ENCODE measurements around the gene HOXC6.

HOXC6 gene

DNA sequence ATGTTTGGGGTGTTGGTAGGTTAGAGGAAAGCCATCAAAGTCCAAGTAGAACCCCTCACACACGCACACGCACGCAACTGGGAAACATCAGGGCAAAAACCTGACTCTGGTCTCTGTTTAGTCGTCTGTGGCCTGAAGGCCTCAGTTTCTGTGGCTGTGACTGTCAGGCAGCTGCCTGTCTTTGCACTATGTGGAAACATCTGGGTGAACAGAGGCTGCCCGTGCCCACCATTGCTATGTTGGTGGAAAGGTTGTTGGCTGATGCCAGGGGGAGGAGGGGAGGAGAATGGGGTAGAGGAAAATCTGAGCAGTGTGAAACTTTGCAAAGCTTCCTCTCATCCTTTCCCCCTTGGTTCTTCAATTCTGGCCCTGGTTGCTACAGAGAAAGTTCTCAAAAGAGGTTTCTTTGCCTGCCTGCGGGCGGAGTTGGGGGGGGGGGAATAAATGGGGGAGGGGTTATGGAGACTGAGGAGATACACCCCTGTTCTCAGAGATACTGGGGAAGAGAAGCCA lies 35.8 kb upstream of the HOXC6 start:
- Histone ChIP-seq H3K9ac (ENCODE audit: low read depth, low read length) (no peak overlapping the region), H3K27me3 (ENCODE audit: insufficient read depth, low read length) (peaks cover 100% of the 10 kb centered on the region), H3K36me3 (ENCODE audit: insufficient read depth, low read length) (no peaks in the 10 kb centered on the region), H3K9me3 (ENCODE audit: insufficient read depth, low read depth, low read length) (no peaks in the 10 kb centered on the region), H3K4me3 (ENCODE audit: low read length) (no peak overlapping the region), H3K27ac (ENCODE audit: low read depth, low read length) (no peak overlapping the region), H3K4me1 (ENCODE audit: insufficient read depth, low read length) (no peaks in the 10 kb centered on the region)
- WGBS = 42% methylated on average over 7 of the region's 7 CpGs

DNA sequence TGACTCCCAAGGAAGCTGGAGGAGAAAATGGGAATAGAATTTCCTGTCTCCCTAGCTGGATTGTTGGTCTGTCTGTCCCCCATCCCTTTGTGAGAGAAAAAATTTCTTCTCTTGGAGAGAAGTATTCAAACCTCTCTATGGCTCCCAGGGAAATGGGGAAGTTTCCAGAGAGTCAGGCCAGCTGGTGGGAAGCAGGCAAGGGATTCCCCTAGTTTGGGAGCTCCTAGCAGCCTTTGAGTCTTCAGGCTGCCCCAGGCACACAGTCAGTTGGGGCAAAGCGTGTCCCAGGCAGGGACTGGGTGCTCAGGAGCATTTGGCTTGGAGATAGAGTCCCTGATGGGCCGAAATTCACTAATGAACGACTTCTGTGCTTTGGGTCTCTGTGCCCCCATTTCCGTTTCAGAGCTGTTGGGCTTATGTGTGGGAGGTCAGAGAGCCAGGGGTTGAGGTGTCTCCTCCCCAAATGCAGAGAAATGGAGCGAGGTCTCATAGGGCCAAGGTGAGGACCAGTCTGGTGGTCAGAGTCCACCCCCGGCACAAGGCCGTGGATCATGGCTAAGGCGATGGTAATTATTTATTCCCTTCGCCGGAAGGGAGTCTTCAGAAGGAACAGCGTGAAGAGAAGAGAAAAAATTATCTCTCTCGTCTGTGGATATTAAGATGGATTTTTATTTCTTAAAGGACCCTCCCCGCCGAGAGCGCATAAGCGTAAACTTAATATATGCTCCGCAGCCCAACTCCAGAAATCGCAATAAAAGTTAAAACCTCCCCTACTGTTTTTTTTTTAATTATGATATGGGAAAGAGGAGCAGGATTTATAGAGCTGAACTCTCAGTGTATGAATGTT lies 34.9 kb upstream of the HOXC6 start:
- Histone ChIP-seq H3K9me3 (ENCODE audit: insufficient read depth, low read depth, low read length) (no peaks in the 10 kb centered on the region), H3K9ac (ENCODE audit: low read depth, low read length) (no peak overlapping the region), H3K4me1 (ENCODE audit: insufficient read depth, low read length) (no peaks in the 10 kb centered on the region), H3K27me3 (ENCODE audit: insufficient read depth, low read length) (peaks cover 100% of the 10 kb centered on the region), H3K27ac (ENCODE audit: low read depth, low read length) (no peak overlapping the region), H3K36me3 (ENCODE audit: insufficient read depth, low read length) (no peaks in the 10 kb centered on the region), H3K4me3 (ENCODE audit: low read length) (no peak overlapping the region)
- 57% methylated on average over 17 of the region's 18 CpGs for WGBS

DNA sequence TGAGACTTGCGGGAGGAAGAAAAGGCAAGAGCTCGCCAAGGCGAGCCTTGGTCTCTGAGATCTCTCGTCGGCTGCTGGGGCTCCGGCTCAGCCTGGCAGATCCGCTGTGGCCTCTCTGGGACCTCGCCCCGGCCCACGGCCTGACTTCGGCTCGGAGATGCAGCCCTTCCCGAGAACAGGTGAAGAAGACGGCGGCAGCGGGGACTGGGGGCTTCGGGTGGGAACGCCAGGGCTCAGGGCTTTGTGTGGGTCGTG lies 34.3 kb upstream of the HOXC6 start:
- Histone ChIP-seq H3K9ac (ENCODE audit: low read depth, low read length) (no peak overlapping the region), H3K36me3 (ENCODE audit: insufficient read depth, low read length) (no peaks in the 10 kb centered on the region), H3K4me3 (ENCODE audit: low read length) (no peak overlapping the region), H3K9me3 (ENCODE audit: insufficient read depth, low read depth, low read length) (no peaks in the 10 kb centered on the region), H3K27me3 (ENCODE audit: insufficient read depth, low read length) (peaks cover 100% of the 10 kb centered on the region), H3K27ac (ENCODE audit: low read depth, low read length) (no peak overlapping the region), H3K4me1 (ENCODE audit: insufficient read depth, low read length) (no peaks in the 10 kb centered on the region)
- 15% methylated on average over 19 of the region's 19 CpGs for WGBS

DNA sequence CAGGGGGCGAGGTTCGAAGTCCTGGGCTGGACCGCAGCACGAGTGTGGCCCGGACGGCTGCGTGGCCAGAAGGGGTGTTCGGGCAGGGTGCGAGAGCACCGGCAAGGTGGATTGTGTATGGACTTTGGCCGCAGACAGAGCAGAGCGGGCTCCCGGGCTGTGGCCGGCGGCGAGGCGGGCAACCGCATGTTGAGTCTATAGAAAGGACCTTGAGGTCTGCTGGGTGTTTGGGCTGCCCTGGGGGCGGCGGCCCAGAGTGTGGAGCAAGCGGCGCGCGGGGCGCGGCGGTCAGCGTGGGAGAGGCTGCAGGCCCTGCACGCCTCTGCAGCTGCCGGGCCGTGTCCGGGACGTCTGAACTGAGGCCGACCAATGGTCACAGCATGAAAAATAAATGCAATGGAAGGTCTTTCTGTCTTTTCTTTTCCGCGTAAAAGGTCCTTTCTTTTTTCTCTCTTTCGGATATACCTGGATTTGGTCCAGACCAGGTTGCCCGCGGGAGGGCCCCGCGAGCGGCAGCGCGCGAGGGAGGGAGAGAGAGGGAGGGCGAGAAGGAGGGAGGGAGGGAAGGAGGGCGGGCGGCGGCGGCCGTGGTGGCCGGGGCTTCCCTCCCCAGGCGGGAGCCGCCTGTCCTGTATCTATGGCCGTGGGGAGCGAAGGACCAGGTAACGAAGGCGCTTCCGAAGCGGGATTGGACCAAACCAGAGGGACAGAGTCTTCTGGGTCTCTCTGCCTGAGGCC lies 33.8 kb upstream of the HOXC6 start:
- no peak overlapping the region for H3K4me3 ChIP-seq (ENCODE audit: low read length)
- H3K4me1 ChIP-seq (ENCODE audit: insufficient read depth, low read length) = no peaks in the 10 kb centered on the region
- no peaks in the 10 kb centered on the region for H3K9me3 ChIP-seq (ENCODE audit: insufficient read depth, low read depth, low read length)
- no peak overlapping the region for H3K27ac ChIP-seq (ENCODE audit: low read depth, low read length)
- peaks cover 100% of the 10 kb centered on the region for H3K27me3 ChIP-seq (ENCODE audit: insufficient read depth, low read length)
- no peak overlapping the region for H3K9ac ChIP-seq (ENCODE audit: low read depth, low read length)
- 7% methylated on average over 59 of the region's 60 CpGs for WGBS
- no peaks in the 10 kb centered on the region for H3K36me3 ChIP-seq (ENCODE audit: insufficient read depth, low read length)

DNA sequence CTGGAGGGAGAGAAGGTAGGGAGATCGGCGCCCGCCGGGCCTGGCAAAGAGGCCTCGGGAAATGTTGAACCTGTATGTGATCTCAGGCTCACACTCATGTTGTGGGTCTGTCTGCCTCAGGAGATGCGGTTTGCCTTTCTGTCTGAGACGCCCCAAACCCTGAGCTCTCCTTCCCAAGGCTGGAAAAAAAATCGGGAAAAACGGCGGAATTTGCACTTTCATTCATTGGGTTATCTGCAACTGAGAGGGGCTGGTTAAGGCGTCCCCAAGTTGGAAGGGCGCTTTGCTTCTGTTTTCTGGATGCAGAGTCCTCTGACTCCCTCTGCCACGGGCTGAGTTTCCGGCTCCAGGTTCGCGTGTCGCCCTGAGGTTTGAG lies 33.2 kb upstream of the HOXC6 start:
- Histone ChIP-seq H3K4me1 (ENCODE audit: insufficient read depth, low read length) (peaks cover 2% of the 10 kb centered on the region; the same call in 1 of the 2 replicates), H3K36me3 (ENCODE audit: insufficient read depth, low read length) (no peaks in the 10 kb centered on the region), H3K27me3 (ENCODE audit: insufficient read depth, low read length) (peaks cover 100% of the 10 kb centered on the region), H3K4me3 (ENCODE audit: low read length) (no peak overlapping the region), H3K9me3 (ENCODE audit: insufficient read depth, low read depth, low read length) (no peaks in the 10 kb centered on the region), H3K9ac (ENCODE audit: low read depth, low read length) (no peak overlapping the region), H3K27ac (ENCODE audit: low read depth, low read length) (no peak overlapping the region)
- WGBS = 4% methylated on average over 17 of the region's 17 CpGs

DNA sequence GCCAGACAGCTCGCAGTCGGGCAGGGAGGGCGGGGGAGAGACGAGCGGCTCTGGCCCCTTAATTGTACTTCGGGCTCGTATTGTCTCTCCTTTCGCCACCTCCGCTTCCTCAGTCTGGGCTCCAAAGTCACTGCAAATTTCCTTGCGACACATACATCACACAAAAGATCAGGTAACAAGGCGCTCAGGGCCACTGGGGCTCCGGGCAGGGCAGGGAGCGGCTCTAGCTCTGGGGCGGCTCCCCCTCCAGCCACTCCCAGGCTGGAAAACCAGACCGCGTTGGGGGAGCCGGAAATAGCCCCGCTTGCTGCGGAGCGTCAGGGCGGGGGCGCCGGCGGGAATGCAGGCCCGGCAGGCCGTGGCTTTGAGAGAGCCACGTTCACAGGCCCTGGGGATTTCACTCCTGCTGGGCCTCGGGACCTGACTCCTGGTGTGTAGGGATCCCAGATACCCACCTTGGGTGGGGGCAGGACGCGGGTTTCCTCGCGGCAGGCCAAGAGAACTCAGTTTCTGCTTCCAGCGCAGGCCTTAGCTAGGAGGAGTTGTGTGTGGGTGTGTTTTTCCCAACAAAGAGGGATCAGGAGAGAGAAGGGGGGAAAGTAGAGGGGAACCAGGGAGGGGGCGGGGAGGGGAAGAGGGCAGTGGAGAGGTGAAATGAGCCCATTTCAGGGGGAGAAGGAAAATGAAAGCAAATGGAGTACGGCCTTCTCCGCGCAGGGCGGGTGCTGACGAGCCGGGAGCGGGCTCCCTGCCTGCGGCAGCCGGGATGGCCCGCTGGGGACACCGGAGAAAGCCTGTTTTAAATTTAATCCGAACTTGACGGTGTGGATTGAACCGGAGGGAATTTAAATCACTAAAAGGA lies 32.6 kb upstream of the HOXC6 start:
- Histone ChIP-seq H3K9ac (ENCODE audit: low read depth, low read length) (no peak overlapping the region), H3K36me3 (ENCODE audit: insufficient read depth, low read length) (no peaks in the 10 kb centered on the region), H3K9me3 (ENCODE audit: insufficient read depth, low read depth, low read length) (no peaks in the 10 kb centered on the region), H3K27me3 (ENCODE audit: insufficient read depth, low read length) (peaks cover 100% of the 10 kb centered on the region), H3K4me3 (ENCODE audit: low read length) (peak overlapping the region; percentile 33), H3K4me1 (ENCODE audit: insufficient read depth, low read length) (peaks cover 5% of the 10 kb centered on the region; the same call in 1 of the 2 replicates), H3K27ac (ENCODE audit: low read depth, low read length) (no peak overlapping the region)
- 3% methylated on average over 48 of the region's 48 CpGs for WGBS

DNA sequence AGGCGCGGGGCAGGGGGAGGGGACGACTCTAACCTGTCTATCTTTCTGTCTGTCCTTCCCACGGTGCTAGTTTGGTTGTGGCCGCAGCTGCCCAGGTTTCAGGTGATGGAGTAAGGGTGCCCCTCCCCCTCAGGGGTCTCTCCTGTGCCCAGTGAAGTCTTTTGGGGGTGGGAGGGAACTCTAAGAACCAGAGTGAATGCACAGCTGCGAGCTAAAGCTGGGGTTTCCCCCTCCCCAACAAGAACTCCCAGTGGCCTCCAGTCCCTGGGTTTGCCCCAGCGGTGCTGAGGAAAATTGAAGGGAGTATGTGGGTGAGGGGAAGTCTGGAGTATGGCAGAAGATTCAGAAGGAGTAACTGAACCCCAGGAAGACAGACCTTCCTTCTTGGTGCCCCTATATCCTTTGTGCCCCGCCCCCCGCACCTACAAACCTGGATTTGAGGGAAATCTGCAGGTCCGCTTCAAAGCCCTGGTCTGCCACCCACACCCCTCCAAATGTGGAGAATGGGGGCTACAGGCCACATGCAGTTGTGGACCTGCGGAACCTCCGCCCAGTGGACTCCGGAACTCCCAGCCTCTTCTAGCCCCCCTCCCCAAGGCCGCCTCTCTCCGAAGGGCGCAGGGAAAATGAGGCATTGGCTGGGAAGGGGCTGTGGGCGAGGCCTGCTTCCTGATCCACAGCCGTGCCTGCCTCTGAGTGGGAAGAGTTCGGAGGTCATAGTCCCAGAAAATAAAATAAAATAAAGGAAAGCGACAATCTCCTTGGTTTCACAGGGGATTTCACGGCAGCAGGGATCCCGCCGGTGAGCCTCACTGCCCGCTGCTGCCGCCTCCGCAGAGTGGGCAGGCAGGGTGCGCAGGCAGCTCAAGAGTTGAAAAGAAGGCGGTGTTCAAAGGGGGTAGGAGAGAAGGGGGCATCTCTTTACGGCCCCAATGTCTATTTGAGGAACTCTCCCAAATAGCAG lies 31.7 kb upstream of the HOXC6 start:
- no peaks in the 10 kb centered on the region for H3K36me3 ChIP-seq (ENCODE audit: insufficient read depth, low read length)
- no peak overlapping the region for H3K27ac ChIP-seq (ENCODE audit: low read depth, low read length)
- peaks cover 100% of the 10 kb centered on the region for H3K27me3 ChIP-seq (ENCODE audit: insufficient read depth, low read length)

DNA sequence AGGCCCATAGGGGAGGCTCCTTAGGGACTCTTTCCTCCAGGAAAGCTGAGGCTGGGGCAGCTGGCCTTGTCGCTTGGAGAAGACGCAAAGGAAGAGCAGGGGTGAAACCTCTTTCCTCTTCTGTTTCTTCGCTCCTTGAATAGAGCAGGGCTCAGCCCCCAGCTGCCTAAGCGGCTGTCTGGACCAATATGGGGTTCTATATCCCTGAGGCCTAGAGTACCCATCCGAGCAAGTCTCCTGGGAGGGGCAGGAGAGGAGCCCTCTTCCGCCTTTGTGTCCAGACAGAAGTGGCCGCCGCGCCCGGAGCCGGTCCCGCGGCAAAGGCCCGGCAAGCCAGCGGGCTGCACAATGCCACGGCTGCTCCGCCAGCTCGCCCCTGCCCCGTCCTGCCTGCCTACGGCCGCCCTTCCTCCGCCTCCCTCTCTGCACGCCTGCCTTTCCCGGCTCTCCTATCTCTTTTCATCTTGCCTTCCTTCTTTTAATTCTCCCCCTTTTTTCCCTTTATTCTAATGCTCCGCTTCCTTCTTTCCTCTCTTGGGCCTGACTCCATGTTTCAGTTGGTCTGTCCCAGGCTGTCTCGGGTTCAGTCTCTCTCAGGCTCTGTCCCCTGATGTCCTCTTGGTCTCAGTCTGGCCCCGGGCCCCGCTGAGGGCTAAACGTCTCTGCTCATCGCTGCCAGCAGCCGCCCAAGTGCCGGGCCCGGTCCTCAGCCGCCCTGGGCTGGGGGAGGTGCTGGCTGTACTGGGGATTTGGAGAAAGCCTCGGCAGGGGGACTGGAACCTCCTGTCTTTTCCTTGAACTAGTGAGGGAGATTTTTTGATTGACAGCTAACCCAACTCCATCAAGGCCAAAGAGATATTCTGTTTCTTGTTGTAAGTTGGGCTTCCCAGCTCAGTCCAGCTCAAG lies 30.8 kb upstream of the HOXC6 start:
- Histone ChIP-seq H3K27me3 (ENCODE audit: insufficient read depth, low read length) (peaks cover 100% of the 10 kb centered on the region), H3K4me1 (ENCODE audit: insufficient read depth, low read length) (peaks cover 5% of the 10 kb centered on the region; the same call in 1 of the 2 replicates), H3K27ac (ENCODE audit: low read depth, low read length) (no peak overlapping the region), H3K9me3 (ENCODE audit: insufficient read depth, low read depth, low read length) (no peaks in the 10 kb centered on the region), H3K4me3 (ENCODE audit: low read length) (no peak overlapping the region), H3K36me3 (ENCODE audit: insufficient read depth, low read length) (no peaks in the 10 kb centered on the region), H3K9ac (ENCODE audit: low read depth, low read length) (no peak overlapping the region)
- WGBS = 8% methylated on average over 35 of the region's 35 CpGs

More for the DNA sequence above, 31.7 kb upstream of the HOXC6 start:
- no peak overlapping the region for H3K9ac ChIP-seq (ENCODE audit: low read depth, low read length)
- H3K9me3 ChIP-seq (ENCODE audit: insufficient read depth, low read depth, low read length) = no peaks in the 10 kb centered on the region
- peak overlapping the region; percentile 33; the same call in 1 of the 2 replicates for H3K4me3 ChIP-seq (ENCODE audit: low read length)
- 22% methylated on average over 28 of the region's 29 CpGs for WGBS
- peaks cover 5% of the 10 kb centered on the region; the same call in 1 of the 2 replicates for H3K4me1 ChIP-seq (ENCODE audit: insufficient read depth, low read length)

DNA sequence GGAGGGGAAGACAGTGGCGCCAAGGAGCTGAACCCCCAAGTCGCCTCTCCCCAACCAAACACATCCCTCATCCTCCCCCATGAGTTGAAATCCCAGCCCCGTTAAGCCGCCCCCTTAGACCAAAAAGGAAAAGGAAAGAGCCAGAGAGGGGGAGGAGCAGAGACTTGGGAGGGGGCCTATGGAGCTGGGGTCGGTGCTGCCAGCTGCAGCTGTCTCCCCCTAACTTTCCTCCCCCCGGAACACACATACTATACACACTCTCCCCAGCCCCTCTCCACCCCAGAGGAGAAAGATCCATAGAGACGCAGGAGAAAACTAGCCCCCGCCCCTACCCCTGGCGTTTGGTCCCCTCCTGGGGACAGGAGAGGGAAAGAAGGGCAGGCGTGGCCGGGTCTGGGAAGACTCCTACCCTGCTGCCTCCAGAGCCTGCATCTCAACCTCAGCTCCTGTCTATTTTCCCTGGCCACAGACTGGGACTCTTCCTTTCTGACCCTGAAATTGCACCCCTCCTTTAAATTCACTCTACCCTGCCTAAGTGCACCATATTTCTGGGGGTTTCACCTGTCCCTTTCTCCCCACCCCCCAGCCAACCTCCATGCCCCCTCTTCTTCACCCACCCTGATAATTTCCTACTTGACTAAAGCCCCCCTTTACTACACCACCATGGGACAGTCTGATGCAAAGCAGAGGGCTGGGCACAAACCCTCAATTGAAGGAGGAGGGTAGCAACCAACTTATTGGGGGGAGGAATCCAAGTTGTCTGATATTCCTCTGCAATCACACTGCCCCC lies 29.9 kb upstream of the HOXC6 start:
- H3K9me3 ChIP-seq (ENCODE audit: insufficient read depth, low read depth, low read length) = no peaks in the 10 kb centered on the region
- no peak overlapping the region for H3K9ac ChIP-seq (ENCODE audit: low read depth, low read length)
- H3K4me3 ChIP-seq (ENCODE audit: low read length) = no peak overlapping the region
- H3K36me3 ChIP-seq (ENCODE audit: insufficient read depth, low read length) = no peaks in the 10 kb centered on the region
- H3K4me1 ChIP-seq (ENCODE audit: insufficient read depth, low read length) = peaks cover 5% of the 10 kb centered on the region; the same call in 1 of the 2 replicates
- peaks cover 100% of the 10 kb centered on the region for H3K27me3 ChIP-seq (ENCODE audit: insufficient read depth, low read length)
- WGBS = 21% methylated on average over 6 of the region's 11 CpGs
- H3K27ac ChIP-seq (ENCODE audit: low read depth, low read length) = no peak overlapping the region

Measured in HUES64 (cell line).